ENCODE measurements around the gene CAPN7. TPM values are rescaled to one million over a fixed set of nuclear protein-coding genes. Genes with fewer than 3 reads are reported as not detected.
A peak's percentile ranks its signal among the peaks of the same experiment; 100 is the strongest.

The CAPN7 gene
- total RNA-seq, 1 donor from 2014 or later, result 57.7 TPM

DNA sequence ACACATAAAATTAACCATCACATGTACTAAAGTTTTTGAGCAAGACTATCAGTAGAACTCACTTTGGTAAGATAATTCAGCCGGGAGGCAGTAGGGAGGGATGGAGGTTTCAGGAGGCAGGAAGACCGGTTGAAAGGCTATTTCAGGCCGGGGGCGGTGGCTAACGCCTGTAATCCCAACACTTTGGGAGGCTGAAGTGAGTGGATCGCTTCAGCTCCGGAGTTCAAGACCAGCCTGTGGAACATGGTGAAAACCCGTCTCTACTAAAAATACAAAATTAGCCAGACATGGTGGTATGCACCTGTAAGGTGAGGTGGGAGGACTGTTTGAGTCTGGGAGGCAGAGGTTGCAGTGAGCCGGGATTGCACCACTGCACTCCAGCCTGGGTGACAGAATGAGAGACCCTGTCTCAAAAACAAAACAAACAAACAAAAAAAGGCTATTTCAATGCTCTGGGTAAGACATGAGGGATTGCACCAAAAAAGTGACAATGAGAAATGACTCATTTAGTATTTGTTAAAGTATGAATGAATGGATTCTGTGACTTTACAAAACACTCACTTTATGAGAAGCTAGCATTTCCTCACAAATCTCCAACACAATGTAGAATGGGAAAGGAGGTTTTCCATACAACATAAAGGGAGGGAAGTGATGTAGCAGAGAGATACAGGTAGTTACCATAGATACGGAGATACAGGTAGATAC is 82.4 kb downstream of the CAPN7 start:
- H3K4me3 ChIP-seq, result no peak overlapping the region
- Mint-ChIP-seq H3K9me3 (no peaks in the 10 kb centered on the region), H3K27me3 (ENCODE audit: insufficient read depth, low read depth) (peaks cover 4% of the 10 kb centered on the region), H3K27ac (no peak overlapping the region), H3K4me1 (peaks cover 10% of the 10 kb centered on the region), H3K36me3 (no peaks in the 10 kb centered on the region), H3K4me3 (no peak overlapping the region)
- no peak overlapping the region for H3K9ac ChIP-seq
- no peaks in the 10 kb centered on the region for H3F3A ChIP-seq (ENCODE audit: low read depth)
- no peak overlapping the region for H3K27ac ChIP-seq
- peaks cover 6% of the 10 kb centered on the region for H3K4me1 ChIP-seq
- DNase-seq (ENCODE audit: low spot score), result no peak
- no peaks in the 10 kb centered on the region for H4K20me1 ChIP-seq (ENCODE audit: low read depth)
- no peak overlapping the region for H3K4me2 ChIP-seq
- H2AFZ ChIP-seq (replicated peaks), result no peak overlapping the region
- TF ChIP-seq, protein P1, sequence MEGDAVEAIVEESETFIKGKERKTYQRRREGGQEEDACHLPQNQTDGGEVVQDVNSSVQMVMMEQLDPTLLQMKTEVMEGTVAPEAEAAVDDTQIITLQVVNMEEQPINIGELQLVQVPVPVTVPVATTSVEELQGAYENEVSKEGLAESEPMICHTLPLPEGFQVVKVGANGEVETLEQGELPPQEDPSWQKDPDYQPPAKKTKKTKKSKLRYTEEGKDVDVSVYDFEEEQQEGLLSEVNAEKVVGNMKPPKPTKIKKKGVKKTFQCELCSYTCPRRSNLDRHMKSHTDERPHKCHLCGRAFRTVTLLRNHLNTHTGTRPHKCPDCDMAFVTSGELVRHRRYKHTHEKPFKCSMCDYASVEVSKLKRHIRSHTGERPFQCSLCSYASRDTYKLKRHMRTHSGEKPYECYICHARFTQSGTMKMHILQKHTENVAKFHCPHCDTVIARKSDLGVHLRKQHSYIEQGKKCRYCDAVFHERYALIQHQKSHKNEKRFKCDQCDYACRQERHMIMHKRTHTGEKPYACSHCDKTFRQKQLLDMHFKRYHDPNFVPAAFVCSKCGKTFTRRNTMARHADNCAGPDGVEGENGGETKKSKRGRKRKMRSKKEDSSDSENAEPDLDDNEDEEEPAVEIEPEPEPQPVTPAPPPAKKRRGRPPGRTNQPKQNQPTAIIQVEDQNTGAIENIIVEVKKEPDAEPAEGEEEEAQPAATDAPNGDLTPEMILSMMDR (IDR thresholded peaks at IDR 0.05), result no peak
- no peak for TF ChIP-seq EZH2phosphoT487 (IDR thresholded peaks at IDR 0.05)
- TF ChIP-seq EZH2 (IDR thresholded peaks at IDR 0.05), result no peak
- no peaks in the 10 kb centered on the region for H3K27me3 ChIP-seq
- no peaks in the 10 kb centered on the region for H3K36me3 ChIP-seq
- H3K9me3 ChIP-seq (ENCODE audit: low read depth), result no peaks in the 10 kb centered on the region
- no peaks in the 10 kb centered on the region for H3K79me2 ChIP-seq (ENCODE audit: low read depth)

DNA sequence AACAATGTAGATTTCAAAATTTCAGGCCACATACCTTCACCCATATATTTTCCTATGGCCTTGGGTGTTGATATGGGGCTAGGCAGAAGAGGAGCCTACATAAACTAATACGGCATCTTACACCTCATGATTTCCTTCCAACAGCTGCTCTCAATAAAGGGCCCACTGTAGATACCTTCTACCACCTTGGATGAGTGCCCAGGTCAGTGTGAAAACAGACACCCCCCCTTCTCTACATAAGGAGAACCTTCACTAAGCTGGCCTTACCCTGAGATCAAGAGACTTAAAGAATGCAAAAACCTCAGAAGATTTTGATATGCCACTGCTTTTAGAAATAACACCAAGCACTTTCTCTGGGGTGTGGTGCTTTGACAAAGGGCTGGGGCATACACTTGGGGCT is 83.6 kb downstream of the CAPN7 start:
- Histone ChIP-seq H3K4me3 (no peak overlapping the region), H3K9ac (no peak overlapping the region), H4K20me1 (ENCODE audit: low read depth) (no peaks in the 10 kb centered on the region), H2AFZ (replicated peaks) (no peak overlapping the region), H3K4me1 (peaks cover 3% of the 10 kb centered on the region), H3K36me3 (no peaks in the 10 kb centered on the region), H3F3A (ENCODE audit: low read depth) (no peaks in the 10 kb centered on the region), H3K27ac (no peak overlapping the region), H3K79me2 (ENCODE audit: low read depth) (no peaks in the 10 kb centered on the region), H3K27me3 (no peaks in the 10 kb centered on the region), H3K9me3 (ENCODE audit: low read depth) (no peaks in the 10 kb centered on the region), H3K4me2 (no peak overlapping the region)
- no peaks in the 10 kb centered on the region for H3K36me3 Mint-ChIP-seq
- no peaks in the 10 kb centered on the region for H3K9me3 Mint-ChIP-seq
- H3K27ac Mint-ChIP-seq, result peak overlapping the region; percentile 72
- H3K27me3 Mint-ChIP-seq (ENCODE audit: insufficient read depth, low read depth), result peaks cover 2% of the 10 kb centered on the region
- no peak for DNase-seq (ENCODE audit: low spot score)
- TF ChIP-seq, protein P1 (IDR thresholded peaks at IDR 0.05), result no peak
- TF ChIP-seq EZH2 (IDR thresholded peaks at IDR 0.05) (no peak), EZH2phosphoT487 (IDR thresholded peaks at IDR 0.05) (no peak)
- no peak overlapping the region for H3K4me3 Mint-ChIP-seq
- H3K4me1 Mint-ChIP-seq, result peaks cover 10% of the 10 kb centered on the region

DNA sequence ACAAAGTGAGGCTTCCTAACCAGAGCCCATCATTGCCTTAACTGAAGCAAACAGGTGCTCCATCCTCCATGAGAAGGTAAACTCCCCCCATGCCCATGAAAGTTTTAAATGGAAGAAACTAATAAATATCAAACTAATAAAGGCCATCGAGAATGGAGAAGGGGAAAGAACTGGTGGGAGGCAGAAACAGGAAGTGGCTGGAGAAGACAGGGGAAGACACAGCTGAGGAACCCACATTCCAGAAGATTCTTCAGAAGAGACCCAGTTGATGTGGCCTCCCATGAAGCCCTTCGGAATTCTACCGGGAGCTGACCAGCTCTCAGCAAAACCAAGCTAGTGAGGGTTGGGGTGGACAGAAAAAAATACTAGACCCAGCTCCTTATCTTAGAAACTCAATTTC is 84.7 kb downstream of the CAPN7 start:
- H2AFZ ChIP-seq (replicated peaks), result no peak overlapping the region
- Mint-ChIP-seq H3K4me3 (no peak overlapping the region), H3K27me3 (ENCODE audit: insufficient read depth, low read depth) (peaks cover 2% of the 10 kb centered on the region), H3K36me3 (peaks cover 1% of the 10 kb centered on the region), H3K9me3 (no peaks in the 10 kb centered on the region), H3K27ac (no peak overlapping the region), H3K4me1 (peaks cover 10% of the 10 kb centered on the region)
- no peak overlapping the region for H3K4me2 ChIP-seq
- H3K27ac ChIP-seq, result no peak overlapping the region
- TF ChIP-seq, protein P1 (IDR thresholded peaks at IDR 0.05), result no peak
- TF ChIP-seq EZH2phosphoT487 (IDR thresholded peaks at IDR 0.05), result no peak
- no peak for TF ChIP-seq EZH2 (IDR thresholded peaks at IDR 0.05)
- H4K20me1 ChIP-seq (ENCODE audit: low read depth), result no peaks in the 10 kb centered on the region
- no peaks in the 10 kb centered on the region for H3K36me3 ChIP-seq
- no peak overlapping the region for H3K9ac ChIP-seq
- no peaks in the 10 kb centered on the region for H3K27me3 ChIP-seq
- H3K4me1 ChIP-seq, result no peaks in the 10 kb centered on the region
- no peaks in the 10 kb centered on the region for H3F3A ChIP-seq (ENCODE audit: low read depth)
- H3K79me2 ChIP-seq (ENCODE audit: low read depth), result no peaks in the 10 kb centered on the region
- no peak for DNase-seq (ENCODE audit: low spot score)
- no peak overlapping the region for H3K4me3 ChIP-seq
- no peaks in the 10 kb centered on the region for H3K9me3 ChIP-seq (ENCODE audit: low read depth)
